HL-60 (cell line): ENCODE data around the gene BEND6.

Source experiments
- DNase-seq, 2 experiments: peaks; one replicate each; pipeline ENCODE4 v3.0.0-alpha.2; 2010 to 2020; ENCODE audit warnings: low read depth in 1 of 2, low spot score in 1 of 2
- H3K27ac ChIP-seq: fragments of 250-450 bp; sonication (Bioruptor Pico); replicated peaks from 2 replicates; pipeline ENCODE4 v1.5.1; 2020; ENCODE audit warnings: mild to moderate bottlenecking, moderate library complexity
- H3K27me3 ChIP-seq: fragments of 250-450 bp; sonication (Bioruptor Pico); 2 replicates; pipeline ENCODE4 v1.5.1; 2021; ENCODE audit warnings: mild to moderate bottlenecking, moderate library complexity; ENCODE audit not compliant: insufficient read depth, poor library complexity, severe bottlenecking
- H3K4me3 ChIP-seq: replicated peaks from 2 replicates; pipeline ENCODE4 v1.5.1; 2011; ENCODE audit warnings: mild to moderate bottlenecking, control low read depth, low read length; ENCODE audit not compliant: insufficient read depth
- GABPA ChIP-seq: IDR thresholded peaks from 2 replicates; pipeline ENCODE4 v1.6.1; 2012; ENCODE audit warnings: low read depth
- POLR2AphosphoS5 ChIP-seq: IDR thresholded peaks from 2 replicates; pipeline ENCODE4 v1.6.1; 2012; ENCODE audit warnings: low read depth
- SPI1 ChIP-seq: IDR thresholded peaks from 2 replicates; pipeline ENCODE4 v1.6.1; 2012; ENCODE audit warnings: low read depth, mild to moderate bottlenecking, borderline replicate concordance
- TF ChIP-seq, protein P1 (sequence below): IDR thresholded peaks from 2 replicates; pipeline ENCODE4 v1.6.1; 2012; ENCODE audit warnings: low read depth; ENCODE audit not compliant: insufficient replicate concordance
- TF ChIP-seq, protein P2 (sequence below): IDR thresholded peaks from one replicate; pipeline ENCODE4 v1.5.1; 2011; ENCODE audit warnings: low read length, control low read depth, inconsistent platforms; ENCODE audit not compliant: insufficient read depth

Gene BEND6

DNA sequence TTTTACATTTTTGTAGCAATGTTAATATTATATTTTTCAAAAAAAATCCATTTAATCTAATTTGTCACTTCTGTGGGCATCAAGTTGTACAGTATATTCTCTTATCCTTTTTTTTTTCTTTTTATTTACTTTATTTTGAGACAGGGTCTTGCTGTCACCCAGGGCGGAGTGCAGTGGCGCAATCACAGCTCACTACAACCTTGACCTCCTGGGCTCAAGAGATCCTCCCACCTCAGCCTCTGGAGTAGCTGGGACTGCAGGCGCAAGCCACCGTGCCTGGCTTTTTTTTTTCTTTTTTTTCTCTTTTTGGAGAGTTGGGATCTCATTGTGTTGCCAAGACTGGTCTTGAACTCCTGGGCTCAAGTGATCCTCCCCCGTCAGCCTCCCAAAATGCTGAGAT, 14.4 kb upstream of the BEND6 start:
- Histone ChIP-seq H3K4me3 (no peak overlapping the region), H3K27me3 (no peaks in the 10 kb centered on the region), H3K27ac (no peak overlapping the region)
- no peak for DNase-seq
- TF ChIP-seq POLR2AphosphoS5 = no peak
- no peak for TF ChIP-seq GABPA
- TF ChIP-seq, protein P1, sequence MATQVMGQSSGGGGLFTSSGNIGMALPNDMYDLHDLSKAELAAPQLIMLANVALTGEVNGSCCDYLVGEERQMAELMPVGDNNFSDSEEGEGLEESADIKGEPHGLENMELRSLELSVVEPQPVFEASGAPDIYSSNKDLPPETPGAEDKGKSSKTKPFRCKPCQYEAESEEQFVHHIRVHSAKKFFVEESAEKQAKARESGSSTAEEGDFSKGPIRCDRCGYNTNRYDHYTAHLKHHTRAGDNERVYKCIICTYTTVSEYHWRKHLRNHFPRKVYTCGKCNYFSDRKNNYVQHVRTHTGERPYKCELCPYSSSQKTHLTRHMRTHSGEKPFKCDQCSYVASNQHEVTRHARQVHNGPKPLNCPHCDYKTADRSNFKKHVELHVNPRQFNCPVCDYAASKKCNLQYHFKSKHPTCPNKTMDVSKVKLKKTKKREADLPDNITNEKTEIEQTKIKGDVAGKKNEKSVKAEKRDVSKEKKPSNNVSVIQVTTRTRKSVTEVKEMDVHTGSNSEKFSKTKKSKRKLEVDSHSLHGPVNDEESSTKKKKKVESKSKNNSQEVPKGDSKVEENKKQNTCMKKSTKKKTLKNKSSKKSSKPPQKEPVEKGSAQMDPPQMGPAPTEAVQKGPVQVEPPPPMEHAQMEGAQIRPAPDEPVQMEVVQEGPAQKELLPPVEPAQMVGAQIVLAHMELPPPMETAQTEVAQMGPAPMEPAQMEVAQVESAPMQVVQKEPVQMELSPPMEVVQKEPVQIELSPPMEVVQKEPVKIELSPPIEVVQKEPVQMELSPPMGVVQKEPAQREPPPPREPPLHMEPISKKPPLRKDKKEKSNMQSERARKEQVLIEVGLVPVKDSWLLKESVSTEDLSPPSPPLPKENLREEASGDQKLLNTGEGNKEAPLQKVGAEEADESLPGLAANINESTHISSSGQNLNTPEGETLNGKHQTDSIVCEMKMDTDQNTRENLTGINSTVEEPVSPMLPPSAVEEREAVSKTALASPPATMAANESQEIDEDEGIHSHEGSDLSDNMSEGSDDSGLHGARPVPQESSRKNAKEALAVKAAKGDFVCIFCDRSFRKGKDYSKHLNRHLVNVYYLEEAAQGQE = no peak
- TF ChIP-seq, protein P2, sequence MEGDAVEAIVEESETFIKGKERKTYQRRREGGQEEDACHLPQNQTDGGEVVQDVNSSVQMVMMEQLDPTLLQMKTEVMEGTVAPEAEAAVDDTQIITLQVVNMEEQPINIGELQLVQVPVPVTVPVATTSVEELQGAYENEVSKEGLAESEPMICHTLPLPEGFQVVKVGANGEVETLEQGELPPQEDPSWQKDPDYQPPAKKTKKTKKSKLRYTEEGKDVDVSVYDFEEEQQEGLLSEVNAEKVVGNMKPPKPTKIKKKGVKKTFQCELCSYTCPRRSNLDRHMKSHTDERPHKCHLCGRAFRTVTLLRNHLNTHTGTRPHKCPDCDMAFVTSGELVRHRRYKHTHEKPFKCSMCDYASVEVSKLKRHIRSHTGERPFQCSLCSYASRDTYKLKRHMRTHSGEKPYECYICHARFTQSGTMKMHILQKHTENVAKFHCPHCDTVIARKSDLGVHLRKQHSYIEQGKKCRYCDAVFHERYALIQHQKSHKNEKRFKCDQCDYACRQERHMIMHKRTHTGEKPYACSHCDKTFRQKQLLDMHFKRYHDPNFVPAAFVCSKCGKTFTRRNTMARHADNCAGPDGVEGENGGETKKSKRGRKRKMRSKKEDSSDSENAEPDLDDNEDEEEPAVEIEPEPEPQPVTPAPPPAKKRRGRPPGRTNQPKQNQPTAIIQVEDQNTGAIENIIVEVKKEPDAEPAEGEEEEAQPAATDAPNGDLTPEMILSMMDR = no peak
- TF ChIP-seq SPI1 = no peak

DNA sequence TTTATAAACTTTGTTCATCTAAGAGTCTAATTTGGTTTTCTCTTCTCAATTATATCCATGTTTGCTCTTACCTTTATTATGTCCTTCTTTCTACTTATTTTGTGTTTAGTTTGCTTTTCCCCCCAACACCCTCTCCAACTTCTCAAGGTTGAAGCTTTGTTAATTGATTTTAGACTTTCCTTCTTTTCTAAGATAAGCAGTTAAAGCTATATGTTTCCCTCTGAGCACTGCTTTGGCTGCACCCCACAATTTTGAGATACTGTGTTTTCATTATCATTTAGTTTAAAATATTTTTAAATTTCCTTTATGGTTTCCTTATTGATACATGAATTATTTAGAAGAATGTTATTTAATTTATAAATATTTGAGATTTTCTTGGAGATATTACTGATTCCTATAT, 13.9 kb upstream of the BEND6 start:
- Histone ChIP-seq H3K4me3 (no peak overlapping the region), H3K27ac (no peak overlapping the region), H3K27me3 (no peaks in the 10 kb centered on the region)
- no peak for DNase-seq
- TF ChIP-seq SPI1 (no peak), POLR2AphosphoS5 (no peak), GABPA (no peak)
- TF ChIP-seq, protein P1 = no peak
- TF ChIP-seq, protein P2 = no peak

DNA sequence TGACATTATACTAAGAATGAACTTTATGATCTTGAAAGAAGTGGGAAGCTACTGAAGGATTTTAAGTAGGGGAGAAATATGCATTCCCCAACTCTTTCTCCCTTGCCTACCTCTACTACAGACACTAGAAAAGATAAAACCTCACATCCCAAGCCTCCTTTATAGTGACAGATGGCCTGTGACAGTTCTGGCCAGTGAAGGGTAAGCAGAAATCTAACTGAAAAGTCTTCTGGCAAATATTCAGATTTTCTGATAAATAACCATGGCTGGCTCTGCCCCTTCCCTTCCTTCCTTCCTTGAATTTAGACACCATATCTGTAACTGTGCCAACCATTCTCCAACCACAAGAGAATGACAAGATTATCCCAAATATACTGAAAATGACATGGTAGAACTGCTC, 10.2 kb upstream of the BEND6 start:
- Histone ChIP-seq H3K4me3 (no peak overlapping the region), H3K27ac (no peak overlapping the region), H3K27me3 (no peaks in the 10 kb centered on the region)
- no peak for DNase-seq
- TF ChIP-seq, protein P1 = no peak
- TF ChIP-seq GABPA (no peak), POLR2AphosphoS5 (no peak), SPI1 (no peak)
- TF ChIP-seq, protein P2 = no peak
